SIG-M5 treated with dmso at 0.1 percent for 504 hours (cell line): ENCODE data around the gene CALY.

Experiments
- DNase-seq: peaks from one replicate; lab custom pipeline; 2025; ENCODE audit not compliant: unreplicated experiment; lab: John Stamatoyannopoulos, UW

CALY gene

DNA sequence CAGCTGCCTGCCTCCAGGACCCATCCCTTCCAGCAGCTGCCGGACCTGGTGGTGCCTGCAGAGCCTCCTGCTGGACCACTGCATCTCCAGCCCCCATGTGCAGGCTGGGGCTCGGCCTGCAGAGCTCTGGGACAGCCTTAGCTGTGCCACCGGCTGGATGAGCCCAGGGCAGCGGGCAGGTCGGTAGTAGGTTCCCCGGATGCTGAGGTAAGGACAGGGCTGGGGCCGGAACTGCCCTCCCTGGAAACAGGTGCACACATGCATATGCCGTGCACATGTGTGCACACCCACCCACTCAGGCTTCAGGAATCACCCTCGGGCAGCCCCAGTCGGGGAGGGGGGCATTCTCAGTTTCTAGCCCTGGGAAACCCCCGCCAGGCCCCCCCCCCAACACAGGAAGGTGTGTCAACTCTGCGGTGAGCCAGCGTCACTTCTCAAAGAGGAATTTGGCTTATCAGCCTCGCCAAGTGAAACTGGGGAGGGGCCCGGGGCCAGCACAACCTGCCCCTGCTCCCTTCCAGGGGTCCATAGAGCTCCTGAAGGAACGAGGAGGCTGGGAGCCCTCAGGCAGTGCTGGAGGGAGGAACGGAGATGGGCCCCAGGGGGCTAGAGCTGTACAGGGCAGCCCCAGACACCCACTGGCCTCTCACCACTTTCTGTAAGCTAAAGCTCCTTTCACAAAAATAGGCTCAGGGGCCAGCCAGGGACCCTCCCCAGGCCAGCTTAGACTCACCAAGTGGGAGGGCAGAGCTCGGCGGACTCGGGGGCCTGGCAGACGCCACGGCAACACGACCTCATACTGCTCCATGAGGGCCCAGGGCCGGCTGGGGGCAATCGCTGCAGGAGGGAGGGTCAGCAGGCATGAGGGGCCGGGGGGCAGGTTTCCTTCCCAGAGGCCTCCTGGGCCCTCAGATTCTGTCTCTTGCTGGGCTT lies 61.7 kb downstream of the CALY start:
- peak; percentile 19 for DNase-seq
